GM18502 (cell line): ENCODE data around the gene VAMP5.

ENCODE experiments used
- ATAC-seq: cut with Tn5 transposase; IDR thresholded peaks from one replicate; pipeline ENCODE4 v1.9.1; 2021; ENCODE audit warnings: mild to moderate bottlenecking; ENCODE audit not compliant: unreplicated experiment, poor library complexity

VAMP5 gene

DNA sequence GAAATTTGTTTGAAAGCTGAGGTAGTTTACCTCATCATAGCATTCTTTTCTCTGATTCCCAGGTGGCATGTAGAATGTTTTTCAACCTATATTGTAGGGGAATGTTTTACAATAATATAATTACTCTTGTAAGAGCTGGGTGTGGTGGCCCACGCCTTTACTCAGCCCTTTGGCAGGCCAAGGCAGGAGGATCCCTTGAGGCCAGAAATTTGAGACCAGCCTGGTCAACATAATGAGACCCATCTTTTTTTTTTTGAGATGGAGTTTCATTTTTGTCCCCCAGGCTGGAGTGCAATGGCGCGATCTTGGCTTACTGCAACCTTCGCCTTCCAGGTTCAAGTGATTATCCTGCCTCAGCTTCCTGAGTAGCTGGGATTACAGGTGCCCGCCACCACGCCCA, 35.4 kb downstream of the VAMP5 start:
- ATAC-seq, result no peak

DNA sequence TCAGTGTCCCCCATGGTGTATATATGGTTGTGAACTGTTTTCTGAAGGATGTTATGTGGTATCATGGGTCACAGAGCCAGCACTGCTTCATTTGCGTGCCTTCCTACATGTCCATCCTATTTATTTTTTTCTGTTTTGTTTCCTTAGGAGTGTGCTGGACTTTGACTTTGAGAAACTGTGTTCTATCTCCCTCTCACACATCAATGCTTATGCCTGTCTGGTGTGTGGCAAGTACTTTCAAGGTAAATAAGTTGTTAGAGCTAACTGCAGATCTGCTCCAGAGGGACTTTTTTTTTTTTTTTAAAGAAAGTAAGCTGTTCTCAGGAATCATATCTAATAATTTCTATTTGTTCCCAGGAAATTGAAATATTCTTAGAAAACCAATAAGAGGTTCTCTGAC, 37.1 kb downstream of the VAMP5 start:
- ATAC-seq, result no peak

DNA sequence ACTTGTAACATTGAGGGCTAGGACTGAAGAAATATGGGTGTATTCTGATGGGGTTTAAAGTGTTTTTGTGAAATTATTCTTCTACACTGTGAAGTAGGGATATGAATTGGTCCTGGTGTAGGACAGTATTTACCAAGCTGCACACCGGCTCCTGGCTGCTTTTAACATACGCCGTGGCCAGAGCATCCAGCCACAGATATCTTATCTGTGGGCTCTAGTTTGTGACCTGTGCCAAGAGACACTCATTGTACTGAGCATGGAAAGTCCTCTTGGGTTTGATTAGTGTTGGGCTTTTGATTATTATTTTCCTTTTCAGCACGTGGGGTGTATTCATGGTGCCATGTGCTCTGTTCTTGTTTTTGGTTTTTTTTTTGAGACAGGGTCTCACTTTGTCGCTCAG, 39.8 kb downstream of the VAMP5 start:
- ATAC-seq, result no peak

GRCh38 chr2:85628658-85629057, 44.4 kb downstream of the VAMP5 start:
- peak; percentile 79 for ATAC-seq

- no peak for ATAC-seq
Measured at GRCh38 chr2:85631316-85631715, 47.1 kb downstream of the VAMP5 start.

DNA sequence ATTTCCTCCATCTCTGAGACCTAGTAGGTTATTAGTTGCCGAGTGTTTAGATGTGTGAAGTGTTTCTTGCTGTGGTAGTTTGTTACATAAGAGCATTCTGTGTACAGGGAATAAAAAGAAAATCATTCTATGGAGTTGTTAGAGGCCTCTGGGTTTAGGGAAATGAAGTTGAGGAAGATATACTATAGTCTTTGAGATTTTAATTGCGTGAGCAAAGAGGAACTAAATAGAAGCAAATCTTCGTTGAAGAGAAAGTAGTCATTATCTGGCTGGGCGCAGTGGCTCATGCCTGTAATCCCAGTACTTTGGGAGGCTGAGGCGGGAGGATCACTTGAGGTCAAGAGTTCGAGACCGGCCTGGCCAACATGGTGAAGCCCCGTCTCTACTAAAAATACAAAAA, 50.8 kb downstream of the VAMP5 start:
- ATAC-seq, result no peak

- ATAC-seq, result no peak
Measured at GRCh38 chr2:85635636-85636035, 51.4 kb downstream of the VAMP5 start.

DNA sequence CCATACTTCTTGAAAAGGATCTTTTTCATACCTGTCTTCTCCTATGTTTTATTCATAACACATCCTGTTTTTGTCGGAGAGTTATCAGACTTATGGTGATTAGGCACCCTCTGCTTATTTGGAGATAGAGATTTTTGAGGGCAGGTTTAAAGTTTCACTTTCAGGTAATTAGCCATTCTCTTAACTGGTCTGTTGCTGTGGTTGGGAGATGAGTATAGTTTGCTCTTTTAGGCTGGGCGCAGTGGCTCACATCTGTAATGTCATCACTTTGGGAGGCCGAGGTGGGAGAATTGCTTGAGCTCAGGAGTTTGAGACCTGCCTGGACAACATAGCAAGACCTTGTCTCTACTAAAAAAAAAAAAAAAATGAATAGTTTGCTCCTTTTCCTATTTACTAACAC, 58.5 kb downstream of the VAMP5 start:
- ATAC-seq, result no peak
